IMR-90 (cell line): ENCODE data around the gene C12orf60.

Experiments used
- BHLHE40 ChIP-seq: fragments of 150-350 bp; IDR thresholded peaks from 2 replicates; pipeline ENCODE4 v1.6.1; 2016; ENCODE audit warnings: mild to moderate bottlenecking, low read depth, low read length
- CTCF ChIP-seq: conservative IDR thresholded peaks from 2 replicates; pipeline ENCODE4 v1.5.1; 2012; ENCODE audit warnings: mild to moderate bottlenecking, low read depth, low read length, improper control_type of control experiment
- POLR2A ChIP-seq: IDR thresholded peaks from 2 replicates; pipeline ENCODE4 v1.6.1; 2012; ENCODE audit warnings: mild to moderate bottlenecking, low read depth, low read length

- TF ChIP-seq CTCF (no peak), BHLHE40 (no peak), POLR2A (no peak)
Measured at GRCh38 chr12:14858513-14858912, 55.0 kb downstream of the C12orf60 start.
